Activated gamma-delta T cell (primary cell): ENCODE measurements around the gene ETNK2.

Experiments
- DNase-seq: peaks from one replicate; lab custom pipeline; 2025; lab: John Stamatoyannopoulos, UW

ETNK2 gene

DNA sequence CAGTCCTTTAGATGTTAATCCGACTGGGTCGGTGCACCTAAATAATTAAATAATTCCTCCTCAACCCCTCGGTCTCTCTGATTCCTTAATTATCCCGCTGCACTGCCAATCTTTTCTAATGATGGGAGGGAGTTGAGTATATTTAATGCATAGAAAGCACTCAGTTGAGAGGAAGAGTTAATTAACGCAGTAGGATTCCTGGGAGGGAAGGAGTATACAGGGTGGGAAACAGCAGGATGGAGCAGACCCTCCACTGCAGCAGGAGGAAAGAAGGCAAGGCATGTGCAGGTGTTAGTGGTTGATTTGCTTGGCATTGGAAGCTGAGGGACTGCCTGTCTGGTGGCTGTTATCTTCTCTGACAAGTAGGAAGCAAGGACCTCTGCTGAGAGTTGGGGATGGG is 24.2 kb upstream of the ETNK2 start:
- DNase-seq = no peak

DNA sequence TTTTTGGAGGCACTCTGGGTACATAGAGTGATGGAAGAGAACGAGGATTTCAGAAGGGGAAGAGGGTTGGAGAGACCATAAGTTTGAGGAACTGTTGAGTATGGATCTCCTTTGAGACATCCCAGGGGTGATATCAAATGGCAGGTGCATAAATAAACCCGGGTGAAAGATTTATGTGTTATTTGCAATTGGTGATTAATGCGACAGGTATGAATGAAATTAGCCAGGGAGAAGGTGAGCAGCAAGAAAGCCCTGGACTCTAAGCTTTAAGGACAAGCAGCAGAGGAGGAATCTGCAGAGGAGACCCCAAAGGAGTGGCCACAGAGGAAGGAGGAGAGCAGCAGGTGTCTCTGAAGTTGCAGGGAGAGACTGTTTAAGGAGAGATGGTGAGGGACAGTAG is 23.1 kb upstream of the ETNK2 start:
- no peak for DNase-seq

DNA sequence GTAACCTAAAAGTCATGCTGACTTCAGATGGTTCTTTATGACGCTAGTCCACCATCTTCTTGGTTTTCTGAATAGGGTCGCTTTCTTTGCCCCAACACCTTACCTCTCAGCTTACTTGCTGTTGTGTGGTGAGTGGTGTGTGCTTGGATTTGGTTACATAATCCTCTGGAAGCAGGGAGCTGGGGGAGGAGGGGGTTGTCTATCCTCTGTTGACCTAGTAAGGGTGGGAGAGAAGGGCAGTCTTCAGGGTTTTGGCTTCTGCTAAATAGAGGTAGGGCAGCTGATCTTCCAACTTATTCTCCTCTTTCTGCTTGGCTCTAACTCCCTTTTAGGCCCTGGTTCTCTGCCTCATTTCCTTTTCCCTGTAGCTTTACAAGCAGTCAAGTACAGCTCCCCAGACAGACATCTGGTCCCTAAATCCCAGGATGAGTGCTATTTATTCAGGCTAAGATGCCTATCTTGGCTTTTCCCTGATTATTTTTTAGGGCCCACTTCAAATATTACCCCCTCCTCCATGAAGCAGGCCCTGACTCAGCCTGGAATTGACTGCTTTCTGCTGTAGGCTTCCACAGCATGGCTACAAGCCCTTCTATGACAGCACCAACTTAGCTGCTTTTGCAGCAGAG is 20.7 kb upstream of the ETNK2 start:
- no peak for DNase-seq

DNA sequence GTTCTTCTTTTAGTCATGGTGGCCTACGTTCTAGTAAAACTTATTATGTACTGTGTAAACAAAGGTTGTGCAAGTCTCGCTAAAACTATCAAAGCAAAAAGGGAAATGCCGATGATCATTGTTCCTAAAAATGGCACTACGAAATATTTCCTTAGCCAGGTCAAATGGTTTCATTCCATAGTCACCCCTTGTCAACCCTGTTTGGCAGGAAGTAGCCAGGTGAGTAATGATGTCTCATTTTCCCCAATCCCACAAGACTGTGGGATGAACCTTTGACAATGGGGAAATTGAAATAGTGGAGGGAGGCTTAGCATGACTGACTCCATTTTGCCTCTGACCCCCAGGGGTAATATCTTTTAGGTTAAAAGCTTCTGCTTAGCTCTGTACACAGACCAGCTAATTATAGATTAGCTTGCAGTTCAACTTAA is 19.9 kb upstream of the ETNK2 start:
- no peak for DNase-seq

DNA sequence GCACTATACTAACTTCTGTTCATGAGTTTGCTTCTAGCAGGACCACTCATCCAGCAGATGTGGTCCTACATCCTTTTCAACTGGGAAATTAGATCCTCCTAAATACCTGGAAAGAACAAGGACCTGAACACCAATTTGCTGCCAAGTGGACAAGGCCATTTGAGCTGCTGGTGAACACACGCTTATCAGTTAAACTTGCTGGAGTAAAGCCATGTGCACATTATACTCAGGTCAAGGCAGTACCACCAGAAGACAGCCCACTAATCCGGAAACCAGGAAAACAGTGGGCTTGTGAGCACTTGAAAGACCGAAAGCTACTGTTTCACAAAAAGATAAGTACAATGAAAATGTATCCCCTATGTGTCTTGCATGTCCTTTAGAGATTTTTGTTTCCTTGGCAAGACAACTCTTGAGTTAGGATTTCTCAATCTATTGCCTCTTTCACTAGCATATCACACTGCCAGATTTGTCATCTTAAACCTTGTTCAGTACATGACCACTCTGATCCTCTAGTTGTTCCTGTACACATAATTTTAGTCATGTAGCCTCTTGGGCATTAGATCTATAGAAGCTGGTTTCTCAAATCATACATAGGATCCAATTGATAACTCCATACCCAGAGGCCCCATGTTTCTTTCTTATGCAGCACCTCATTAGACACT is 18.8 kb upstream of the ETNK2 start:
- DNase-seq = no peak

DNA sequence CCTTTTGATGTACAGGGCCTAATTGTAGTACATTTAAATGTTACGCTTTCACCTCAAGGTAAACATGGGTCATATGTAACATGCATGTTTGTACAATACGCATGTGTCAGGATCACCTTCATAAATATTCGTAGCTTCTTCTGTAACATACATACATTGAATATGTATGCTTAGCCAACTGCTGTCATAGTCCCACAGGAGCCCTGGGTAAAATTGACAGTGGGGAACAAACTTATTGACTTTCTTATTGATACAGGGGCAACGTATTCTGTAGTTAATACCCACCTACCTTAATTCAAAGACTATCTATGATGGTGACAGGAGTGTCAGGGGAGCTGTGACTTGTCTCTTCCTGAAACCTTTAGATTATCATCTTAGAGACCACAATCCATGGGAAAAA is 18.0 kb upstream of the ETNK2 start:
- no peak for DNase-seq

DNA sequence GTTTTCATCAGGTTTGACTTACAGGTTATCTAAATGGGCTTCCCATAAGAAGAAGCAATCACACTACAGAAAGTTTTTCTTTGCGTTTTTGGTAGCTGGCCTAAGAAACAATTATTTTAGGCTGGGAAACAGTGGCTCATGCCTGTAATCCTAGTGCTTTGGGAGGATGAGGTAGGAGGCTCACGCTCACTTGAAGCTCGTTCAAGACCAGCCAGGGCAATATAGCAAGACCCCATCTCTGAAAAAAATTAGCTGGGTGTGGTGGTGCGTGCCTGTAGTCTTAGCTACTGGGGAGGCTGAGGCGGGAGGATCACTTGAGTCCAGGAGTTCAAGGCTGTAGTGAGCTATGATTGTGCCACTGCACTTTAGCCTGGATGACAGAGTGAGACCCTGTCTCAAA is 15.9 kb upstream of the ETNK2 start:
- no peak for DNase-seq

DNA sequence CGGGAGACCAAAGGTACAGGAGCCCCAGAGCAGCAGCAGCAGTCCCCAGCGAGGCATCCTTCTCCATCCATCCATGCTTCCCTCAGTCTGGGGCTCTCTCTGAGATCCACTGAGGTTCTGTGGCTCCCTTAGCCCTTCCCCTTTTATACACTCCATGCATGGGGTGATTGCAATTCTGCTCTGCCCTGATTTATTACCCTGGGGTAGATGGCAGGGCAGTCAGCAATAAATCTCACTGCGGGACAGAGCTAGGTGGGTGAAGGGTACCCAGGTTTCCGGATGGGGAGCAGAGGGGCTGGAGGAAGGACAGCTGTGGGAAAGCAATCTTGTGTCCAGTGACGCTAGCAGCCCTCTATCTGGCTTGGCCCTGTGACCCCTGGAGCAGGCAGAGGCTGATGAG is 14.4 kb upstream of the ETNK2 start, which contains the start of gene REN:
Gene REN, minus strand, starts transcription at position 119 of the 400 bp plus-strand sequence. Its CDS starts 44 bp downstream, at position 75.
- DNase-seq = no peak

DNA sequence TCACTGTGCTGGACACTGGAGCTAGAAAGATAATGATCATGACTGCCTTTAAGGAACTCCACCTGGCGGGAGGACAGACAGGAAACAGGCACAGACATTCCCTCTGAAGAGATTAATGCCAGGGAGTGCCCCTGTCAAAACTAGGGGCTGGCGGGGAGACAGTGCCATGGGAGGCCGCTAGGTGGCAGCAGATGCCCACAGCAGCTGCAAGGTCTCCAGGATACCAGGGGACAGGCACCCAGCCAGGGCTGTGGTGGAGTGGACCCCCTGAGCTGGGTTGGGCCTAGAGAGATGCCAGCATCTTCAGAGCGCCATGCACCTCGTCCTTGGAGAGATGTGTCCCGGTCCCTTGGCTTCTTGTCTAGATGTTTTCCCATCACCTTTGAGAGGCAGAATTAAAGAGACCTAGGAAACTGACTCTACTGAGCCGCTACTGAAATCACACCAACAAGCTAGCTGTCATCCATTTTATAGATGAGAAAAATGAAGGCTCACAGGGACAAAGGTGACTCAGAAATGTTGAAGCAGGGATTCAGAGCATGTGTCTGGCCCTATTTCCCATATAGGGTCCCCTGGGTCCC is 10.7 kb upstream of the ETNK2 start:
- peak; percentile 41 for DNase-seq

DNA sequence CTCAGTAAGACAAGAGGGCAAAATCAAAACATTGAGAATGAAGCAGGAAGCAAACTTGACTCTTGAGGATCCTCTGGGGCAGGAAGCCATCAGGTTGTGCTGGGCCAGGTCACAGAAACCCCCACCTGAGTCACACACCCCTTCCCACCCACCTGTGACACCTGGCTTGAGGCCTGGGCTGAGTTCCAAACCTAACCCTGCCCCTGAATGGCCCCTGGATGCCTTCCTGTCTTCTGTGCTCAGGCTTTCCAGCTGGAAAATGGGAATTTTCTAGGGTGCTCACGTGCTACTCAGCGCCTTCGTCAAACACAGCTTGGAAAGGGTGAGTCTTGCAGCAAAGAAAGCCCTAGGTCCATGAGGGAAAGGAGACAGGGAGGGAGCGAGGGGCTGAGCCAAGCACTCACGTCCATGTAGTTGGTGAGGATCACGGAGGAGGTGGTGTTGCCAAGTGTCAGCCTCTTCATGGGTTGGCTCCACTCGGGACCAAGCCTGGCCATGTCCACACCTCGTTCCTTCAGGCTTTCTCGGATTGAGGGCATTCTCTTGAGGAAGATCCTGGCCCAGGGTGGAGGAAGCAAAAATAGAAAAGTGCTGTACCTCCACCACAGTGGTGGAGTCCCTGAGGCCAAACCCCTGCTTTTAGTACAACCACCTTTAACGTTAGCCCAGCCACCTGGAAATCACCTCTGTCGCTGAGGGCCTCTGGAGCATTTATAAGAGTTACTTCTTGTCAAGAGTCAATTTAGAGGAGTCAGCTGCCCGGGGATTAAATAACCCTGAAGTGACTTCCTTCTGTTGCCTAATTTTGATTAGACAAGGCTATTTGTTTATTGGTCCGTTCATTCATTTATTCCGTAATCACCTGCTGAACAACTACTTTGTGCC is 10.0 kb upstream of the ETNK2 start:
- no peak for DNase-seq

DNA sequence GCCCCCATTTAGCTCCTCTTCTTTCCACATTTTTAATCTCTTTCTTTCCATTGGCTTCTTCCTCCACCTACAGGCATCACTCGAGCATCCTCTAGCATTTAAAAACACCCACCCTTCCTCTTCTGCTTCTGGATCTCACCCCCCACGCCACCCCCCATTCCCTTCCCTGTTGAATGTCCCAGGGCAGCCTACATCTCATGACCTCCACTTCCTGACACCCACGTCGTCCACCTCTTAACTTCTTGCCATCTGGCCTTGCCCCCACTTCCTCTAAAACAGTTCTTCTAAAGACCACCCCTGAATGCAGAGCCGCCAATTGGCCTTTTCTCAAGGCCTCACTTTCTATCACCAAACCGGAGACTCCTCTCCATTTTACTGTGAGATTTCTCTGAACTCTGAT is 6.1 kb upstream of the ETNK2 start:
- DNase-seq = no peak

DNA sequence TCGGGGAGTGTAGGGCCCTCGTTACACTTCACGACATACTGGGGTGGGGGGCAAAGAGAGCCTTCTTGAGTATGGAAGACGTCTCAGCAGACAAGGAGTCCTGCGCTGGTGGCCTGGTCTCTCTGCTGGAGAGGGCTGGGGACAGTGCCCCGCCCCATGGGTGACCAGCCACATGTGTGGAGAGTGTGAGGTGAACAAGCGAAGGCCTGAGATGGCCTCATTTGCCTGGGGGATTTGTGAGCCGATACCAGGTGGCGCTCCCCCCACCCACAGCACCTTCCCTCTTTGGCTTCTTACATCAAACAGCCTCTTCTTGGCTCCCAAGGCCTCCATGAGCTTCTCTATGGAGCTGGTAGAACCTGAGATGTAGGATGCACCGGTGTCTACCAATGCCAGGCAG is 4.0 kb upstream of the ETNK2 start:
- no peak for DNase-seq

DNA sequence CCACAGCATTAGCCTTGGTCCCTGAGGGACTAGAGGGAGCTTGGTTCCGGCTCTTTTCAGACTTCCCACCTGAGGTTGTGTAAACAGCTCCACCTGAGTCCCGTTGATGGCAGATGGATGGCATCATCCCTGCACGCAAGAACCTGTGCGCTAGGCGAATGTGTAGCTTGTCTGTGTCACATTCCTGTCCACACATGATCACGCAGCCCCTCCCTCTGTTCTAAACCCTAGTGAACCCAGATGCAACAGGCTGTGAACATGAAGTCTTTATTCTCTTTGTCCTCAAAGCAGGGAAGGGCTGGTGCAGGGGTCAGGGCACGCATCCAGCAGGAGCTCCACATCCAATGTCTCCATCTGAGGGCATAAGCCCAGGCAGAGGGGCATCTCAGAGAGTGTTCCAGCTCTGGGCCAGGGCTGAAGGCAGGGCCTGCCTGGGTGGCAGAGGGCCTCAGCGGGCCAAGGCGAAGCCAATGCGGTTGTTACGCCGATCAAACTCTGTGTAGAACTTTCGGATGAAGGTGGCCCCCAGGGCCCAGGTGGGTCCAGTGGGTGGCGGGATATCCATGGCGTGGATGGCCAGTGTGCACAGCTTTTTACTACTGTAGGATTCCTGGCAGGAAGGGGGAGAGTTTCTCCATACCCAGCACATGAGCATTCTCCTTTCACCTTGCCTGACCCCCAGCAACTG is 2.9 kb upstream of the ETNK2 start:
- DNase-seq = no peak

DNA sequence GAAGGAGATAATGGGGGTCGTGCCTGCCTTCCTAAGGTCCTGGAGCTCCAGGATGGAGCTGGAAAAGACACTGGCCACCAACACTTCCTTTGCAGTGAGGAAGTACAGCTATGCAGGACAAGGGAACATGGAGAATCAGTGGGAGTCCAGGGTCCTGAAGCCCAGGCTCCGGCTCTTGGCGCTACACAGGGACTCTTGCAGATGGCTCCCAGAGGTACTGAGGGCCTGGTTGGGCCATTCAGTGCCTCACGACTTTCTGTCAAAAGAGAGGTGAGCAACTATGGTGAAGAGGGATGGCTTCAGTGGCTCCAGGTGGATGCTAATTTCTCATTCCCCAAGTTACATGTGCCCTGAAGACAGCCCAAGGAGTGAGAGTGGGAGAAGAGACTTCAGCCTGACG is 1.8 kb upstream of the ETNK2 start:
- no peak for DNase-seq

DNA sequence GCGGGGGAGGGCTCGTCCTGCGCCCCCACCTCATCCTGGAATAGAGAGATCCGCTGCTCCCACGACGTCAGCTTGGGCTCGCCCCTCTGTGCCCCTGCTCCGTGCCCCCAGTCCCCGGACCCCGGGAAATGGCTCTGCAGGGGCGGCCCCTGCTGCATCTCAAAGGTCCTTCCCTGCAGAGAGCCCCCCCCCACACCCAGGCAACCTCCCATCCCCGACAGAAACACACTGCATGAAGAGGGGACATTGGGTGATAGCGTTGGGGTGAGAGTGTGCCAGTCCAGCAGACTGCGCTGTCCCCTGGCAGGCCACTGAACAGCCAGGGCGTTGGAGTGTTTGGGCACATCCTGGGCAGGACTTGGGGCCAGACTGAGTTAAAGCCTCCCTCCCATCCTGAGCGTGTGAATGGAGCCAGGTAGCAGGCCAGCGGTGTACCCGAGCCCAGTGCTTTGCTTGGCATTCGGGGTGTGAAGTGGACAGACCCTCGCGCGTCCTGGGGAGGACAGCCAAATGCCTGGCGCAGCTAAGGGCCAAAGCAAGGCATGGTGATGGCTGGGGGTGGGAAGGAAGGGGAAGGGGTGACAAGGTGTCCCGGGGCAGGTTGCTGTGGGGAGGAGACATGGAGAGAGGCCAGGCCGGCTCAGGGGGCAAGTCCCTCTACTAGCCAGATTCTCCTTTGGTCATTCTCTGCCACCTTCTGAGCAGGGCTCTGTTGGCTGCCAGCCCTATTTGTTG is 633 bp upstream of the ETNK2 start:
- DNase-seq = no peak

DNA sequence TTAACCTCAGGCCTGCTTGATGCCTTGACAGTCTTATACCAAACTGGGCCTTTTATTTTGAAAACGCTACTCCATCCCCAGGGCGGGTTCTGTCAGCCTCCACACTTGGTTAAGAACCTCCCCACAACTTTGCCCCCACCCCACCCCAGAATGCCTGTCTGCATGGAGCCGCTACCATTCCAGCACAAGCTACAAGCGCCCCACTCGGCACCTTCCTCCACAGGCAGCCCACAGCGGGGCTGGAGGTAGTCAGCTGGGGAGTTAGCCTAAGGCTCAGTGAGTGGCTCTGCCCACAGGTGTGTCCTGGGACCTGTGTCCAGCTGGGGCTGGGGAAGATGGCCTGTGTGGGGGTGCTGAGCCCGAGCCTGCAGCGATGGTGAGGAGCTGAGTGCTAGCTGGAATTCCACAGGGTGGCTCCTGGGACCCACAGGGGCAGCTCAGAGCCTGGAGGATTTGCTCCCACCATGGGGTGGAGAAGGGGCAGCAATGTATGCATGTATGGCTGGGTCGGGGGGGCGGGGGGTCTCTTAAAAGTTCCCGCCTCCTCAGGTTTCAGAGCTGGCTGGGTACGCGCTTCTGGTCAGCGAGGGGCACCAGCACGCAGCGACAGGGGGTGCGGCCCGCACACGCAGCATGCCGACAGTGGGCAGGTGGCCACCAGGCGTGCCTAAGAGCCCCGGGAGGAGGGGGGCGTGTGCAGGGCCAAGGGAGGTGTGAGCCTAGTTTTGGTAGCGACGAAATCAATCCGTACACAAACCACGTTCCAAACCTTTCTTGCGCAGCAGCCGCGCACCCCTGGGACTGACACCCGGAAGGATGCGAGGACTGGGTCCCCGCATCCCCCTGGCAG is 917 bp downstream of the ETNK2 start:
- DNase-seq = no peak

DNA sequence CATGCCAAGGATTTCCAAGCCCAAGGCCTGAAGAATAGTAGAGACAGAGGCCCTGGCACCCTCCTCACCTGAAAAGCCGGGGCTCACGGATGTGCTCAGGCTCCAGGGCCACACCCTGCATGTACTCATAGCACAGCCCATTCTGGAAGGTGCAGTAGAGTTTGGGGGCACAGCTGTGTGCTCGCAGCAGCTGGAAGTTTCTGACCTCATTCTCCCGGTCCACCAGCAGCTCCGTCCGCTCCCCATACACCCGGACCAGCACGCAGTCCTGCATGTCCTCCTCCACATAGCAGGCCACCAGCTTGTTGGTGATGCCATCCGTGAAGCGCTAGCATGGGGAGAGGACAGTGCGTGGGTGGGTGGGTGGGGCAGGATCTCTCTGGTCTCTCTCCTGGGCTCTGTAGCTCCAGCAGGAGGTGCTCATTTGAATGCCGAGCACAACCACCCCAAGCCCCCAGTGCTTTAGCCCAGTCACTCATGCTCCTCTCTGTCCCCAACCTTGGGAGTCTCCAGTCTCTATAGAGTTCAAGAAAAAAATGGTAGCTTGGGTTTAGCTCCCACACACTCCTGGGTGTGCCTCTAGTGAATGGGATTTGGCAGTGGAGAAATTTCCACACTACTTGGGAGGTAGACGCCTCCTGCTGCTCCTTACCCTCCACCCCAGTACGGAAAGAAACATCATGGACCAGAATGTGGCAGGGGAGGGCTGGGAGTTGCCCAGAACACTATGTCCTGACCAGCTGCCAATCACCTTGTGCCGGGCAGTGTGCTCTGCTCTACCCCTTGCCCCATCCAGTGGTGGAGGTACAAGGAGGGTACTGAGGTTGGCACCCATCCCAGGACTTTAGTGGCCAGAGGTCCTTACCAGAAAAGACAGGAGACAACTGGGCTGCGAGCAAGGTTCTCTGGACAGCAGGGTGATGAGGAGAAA is 1.9 kb downstream of the ETNK2 start:
- no peak for DNase-seq

DNA sequence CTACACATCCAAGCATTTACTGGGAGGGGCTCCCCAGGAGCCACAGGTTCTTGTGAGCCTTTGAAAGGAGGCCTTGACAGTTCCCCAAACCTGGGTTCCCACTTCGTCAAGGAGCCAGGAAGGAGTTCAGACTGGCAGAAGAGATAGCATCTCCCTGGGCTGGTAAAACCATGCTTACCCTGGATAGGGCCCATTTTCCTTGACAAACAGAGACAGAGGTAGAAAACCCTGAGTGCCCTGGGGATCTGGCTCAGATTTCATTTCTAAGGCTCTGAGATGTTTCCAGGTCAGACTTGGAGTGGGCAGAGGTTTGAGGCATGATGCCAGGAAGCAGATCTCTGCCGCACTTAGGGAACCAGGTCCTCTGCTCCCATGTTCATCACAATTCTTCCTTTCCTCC is 2.7 kb downstream of the ETNK2 start:
- DNase-seq = no peak
